ENCODE measurements around the gene PHACTR3.

The PHACTR3 gene

GRCh38 chr20:59661621-59662020 is 57.3 kb downstream of the PHACTR3 start:
- no peak for TF ChIP-seq ZBTB7A (IDR thresholded peaks at IDR 0.05; ENCODE audit: low read depth)
- TF ChIP-seq MAX (IDR thresholded peaks at IDR 0.05): no peak
- no peak for TF ChIP-seq REST (IDR thresholded peaks at IDR 0.05; ENCODE audit: low read depth)
- no peak for TF ChIP-seq NFIC (IDR thresholded peaks at IDR 0.05)
- TF ChIP-seq TEAD4 (IDR thresholded peaks at IDR 0.05): no peak
- no peak for TF ChIP-seq CEBPB (IDR thresholded peaks at IDR 0.05)
- TF ChIP-seq TAF1 (IDR thresholded peaks at IDR 0.05; ENCODE audit: low read depth): no peak
- no peak for TF ChIP-seq FOXM1 (IDR thresholded peaks at IDR 0.05; ENCODE audit: borderline replicate concordance, low read depth)
- no peak for TF ChIP-seq YY1 (IDR thresholded peaks at IDR 0.05; ENCODE audit: low read depth)
- no peak for TF ChIP-seq EGR1 (IDR thresholded peaks at IDR 0.05)
- no peak for TF ChIP-seq USF1 (IDR thresholded peaks at IDR 0.05)
- no peak for TF ChIP-seq TCF12 (IDR thresholded peaks at IDR 0.05; ENCODE audit: low read depth)
- no peak for TF ChIP-seq EP300 (IDR thresholded peaks at IDR 0.05; ENCODE audit: borderline replicate concordance)
- TF ChIP-seq CREB1 (IDR thresholded peaks at IDR 0.05; ENCODE audit: low read depth): no peak
- no peak for TF ChIP-seq RAD21 (IDR thresholded peaks at IDR 0.05; ENCODE audit: low read depth)

GRCh38 chr20:59662161-59662560 is 57.8 kb downstream of the PHACTR3 start:
- TF ChIP-seq EGR1 (IDR thresholded peaks at IDR 0.05): no peak
- no peak for TF ChIP-seq REST (IDR thresholded peaks at IDR 0.05; ENCODE audit: low read depth)
- TF ChIP-seq RAD21 (IDR thresholded peaks at IDR 0.05; ENCODE audit: low read depth): no peak
- no peak for TF ChIP-seq EP300 (IDR thresholded peaks at IDR 0.05; ENCODE audit: borderline replicate concordance)
- no peak for TF ChIP-seq FOXM1 (IDR thresholded peaks at IDR 0.05; ENCODE audit: borderline replicate concordance, low read depth)
- TF ChIP-seq ZBTB7A (IDR thresholded peaks at IDR 0.05; ENCODE audit: low read depth): no peak
- TF ChIP-seq TEAD4 (IDR thresholded peaks at IDR 0.05): no peak
- TF ChIP-seq TAF1 (IDR thresholded peaks at IDR 0.05; ENCODE audit: low read depth): no peak

- TF ChIP-seq RAD21 (IDR thresholded peaks at IDR 0.05; ENCODE audit: low read depth) (no peak), TCF12 (IDR thresholded peaks at IDR 0.05; ENCODE audit: low read depth) (no peak), USF1 (IDR thresholded peaks at IDR 0.05) (no peak), ZBTB7A (IDR thresholded peaks at IDR 0.05; ENCODE audit: low read depth) (no peak), TAF1 (IDR thresholded peaks at IDR 0.05; ENCODE audit: low read depth) (no peak)
Measured at GRCh38 chr20:59662856-59663512, 58.6 kb downstream of the PHACTR3 start.

GRCh38 chr20:59663513-59664060 is 59.2 kb downstream of the PHACTR3 start:
- TF ChIP-seq USF1 (IDR thresholded peaks at IDR 0.05) (no peak), CREB1 (IDR thresholded peaks at IDR 0.05; ENCODE audit: low read depth) (no peak), YY1 (IDR thresholded peaks at IDR 0.05; ENCODE audit: low read depth) (no peak), ZBTB7A (IDR thresholded peaks at IDR 0.05; ENCODE audit: low read depth) (no peak), FOXM1 (IDR thresholded peaks at IDR 0.05; ENCODE audit: borderline replicate concordance, low read depth) (no peak), RAD21 (IDR thresholded peaks at IDR 0.05; ENCODE audit: low read depth) (no peak), TAF1 (IDR thresholded peaks at IDR 0.05; ENCODE audit: low read depth) (no peak), REST (IDR thresholded peaks at IDR 0.05; ENCODE audit: low read depth) (no peak), MAX (IDR thresholded peaks at IDR 0.05) (no peak), TEAD4 (IDR thresholded peaks at IDR 0.05) (no peak), NFIC (IDR thresholded peaks at IDR 0.05) (no peak), TCF12 (IDR thresholded peaks at IDR 0.05; ENCODE audit: low read depth) (no peak), EP300 (IDR thresholded peaks at IDR 0.05; ENCODE audit: borderline replicate concordance) (no peak)

Data from Ishikawa (cell line).